Uterus (tissue), 2 donors: ENCODE data around the gene RET.

Source experiments
- CTCF ChIP-seq, 4 experiments: fragments of 200-600 bp in 2 of 4; fragments of 450-650 bp in 2 of 4; sonication (generic) in 2 of 4; IDR thresholded peaks; one replicate each; pipeline ENCODE4 v1.5.1; 2016 to 2019; ENCODE audit warnings: antibody characterized with exemption in 4 of 4, mild to moderate bottlenecking in 2 of 4, moderate library complexity in 1 of 4
- POLR2A ChIP-seq, 2 donors: fragments of 450-650 bp; IDR thresholded peaks; one replicate each; pipeline ENCODE4 v1.6.1; 2016; ENCODE audit warnings: antibody characterized with exemption in 2 of 2, mild to moderate bottlenecking in 1 of 2, moderate library complexity in 1 of 2

DNA sequence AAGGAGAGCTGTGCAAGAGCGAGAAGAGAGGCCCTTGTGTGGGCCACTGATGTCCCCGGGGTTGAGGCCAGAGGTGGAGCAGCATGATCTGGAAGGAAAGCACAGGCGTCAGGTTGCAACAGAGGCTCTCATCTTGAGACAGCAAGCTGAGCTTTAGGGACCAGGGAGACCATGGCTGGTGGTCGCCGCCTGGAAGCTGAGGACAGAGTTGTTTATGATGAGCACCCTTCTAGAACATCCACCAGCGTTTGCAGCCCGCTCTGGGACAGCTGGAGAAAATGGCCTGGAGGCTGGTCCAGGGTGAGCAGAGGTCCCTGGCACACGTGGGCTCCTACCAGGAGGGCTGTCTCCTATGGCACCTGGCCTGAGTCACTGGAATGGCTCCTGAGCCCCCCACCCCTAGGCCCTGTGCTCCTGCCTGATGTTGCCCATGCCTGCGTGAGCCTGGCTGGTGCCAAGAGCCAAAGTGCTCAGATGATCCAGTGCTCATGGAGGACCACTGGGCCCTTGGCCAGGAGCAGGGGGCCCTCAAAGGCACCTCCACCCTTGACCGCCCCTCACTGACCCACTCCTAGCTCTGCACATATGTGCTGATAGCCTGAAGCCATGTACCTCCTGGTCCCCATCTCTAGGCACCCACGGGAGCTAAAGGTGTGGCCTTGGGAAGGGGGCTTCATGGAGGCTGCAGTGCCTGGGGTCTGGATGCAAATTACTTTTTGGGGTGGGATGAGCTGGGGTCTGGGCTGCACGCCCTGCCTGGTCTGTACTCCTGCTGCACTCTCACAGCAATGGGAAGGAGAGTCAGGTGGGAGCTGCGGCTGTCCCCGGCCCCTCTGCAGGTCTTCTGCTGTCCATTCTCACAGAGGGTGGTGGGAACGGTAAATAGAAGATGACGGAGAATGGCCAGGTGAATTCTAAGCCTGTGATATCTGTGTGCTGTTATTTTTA lies 40.1 kb upstream of the RET start:
- TF ChIP-seq CTCF (IDR thresholded peaks at IDR 0.05) (no peak), POLR2A (IDR thresholded peaks at IDR 0.05) (no peak)
